A673 (cell line): ENCODE data around the gene HAAO.

ENCODE experiments used
- CTCF ChIP-seq: fragments of 300-800, 200-600 bp; sonication (generic); conservative IDR thresholded peaks from 2 replicates; pipeline ENCODE4 v1.5.1; 2017; ENCODE audit warnings: low read depth, mild to moderate bottlenecking, antibody characterized with exemption, low read length, moderate library complexity, mixed read lengths
- EZH2 ChIP-seq: fragments of 200-600 bp; sonication (generic); IDR thresholded peaks from 2 replicates; pipeline ENCODE4 v1.6.1; 2017; ENCODE audit warnings: borderline replicate concordance, low read depth, mild to moderate bottlenecking, mixed read lengths, antibody characterized with exemption, low read length; ENCODE audit not compliant: poor library complexity, severe bottlenecking

- TF ChIP-seq CTCF: no peak
- no peak for TF ChIP-seq EZH2
Measured at GRCh38 chr2:42726680-42727079, 65.7 kb downstream of the HAAO start.
